ENCODE data around the gene C16orf78.

The C16orf78 gene

DNA sequence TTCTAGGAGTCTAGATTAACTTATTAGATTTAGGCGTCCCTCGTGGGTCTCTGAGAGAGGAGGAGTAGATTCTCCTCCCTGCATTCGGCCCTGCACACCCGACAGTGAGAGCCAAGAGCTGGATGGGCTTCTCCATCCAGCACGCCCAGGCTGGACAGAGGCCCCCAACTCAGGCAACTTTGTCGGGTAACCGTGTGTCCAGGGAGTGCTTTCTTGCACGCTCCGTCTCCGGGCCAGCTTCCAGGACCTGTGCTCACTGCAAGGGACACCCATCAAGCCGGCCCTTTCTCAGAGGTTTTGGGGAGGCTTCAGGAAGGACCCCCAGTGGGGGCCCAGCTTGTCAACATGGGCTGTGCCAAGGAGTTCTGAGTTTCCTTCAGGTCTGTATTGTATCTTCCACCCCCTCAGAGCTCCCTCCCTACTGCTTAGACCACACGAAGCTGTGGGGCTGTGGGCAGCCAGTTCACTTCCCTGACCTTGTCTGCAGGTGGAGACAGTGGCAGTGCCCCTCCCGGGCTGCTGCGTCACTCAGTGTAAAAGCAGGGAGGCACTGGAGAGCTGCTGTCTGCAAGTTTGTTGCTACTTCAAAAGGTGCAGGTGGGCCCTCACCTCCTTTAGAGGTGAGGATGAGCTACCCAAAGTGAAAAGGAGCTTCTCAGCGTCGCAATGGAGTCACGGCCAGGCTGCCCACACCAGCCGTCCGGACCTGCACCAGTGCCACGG is 24.0 kb upstream of the C16orf78 start:
- Histone ChIP-seq H3K4me1 (ENCODE audit: control insufficient read depth in 1 of 2, insufficient read depth in 1 of 2, low read depth in 1 of 2, low read length in 1 of 2) (no peaks in the 10 kb centered on the region), H3K9me3 (no peaks in the 10 kb centered on the region), H3K27ac (no peak overlapping the region), H3K4me3 (ENCODE audit: low read depth in 1 of 2, low read length in 1 of 2) (no peak overlapping the region), H3K27me3 (peaks cover 16% of the 10 kb centered on the region), H3K36me3 (no peaks in the 10 kb centered on the region)
- TF ChIP-seq, protein P1, sequence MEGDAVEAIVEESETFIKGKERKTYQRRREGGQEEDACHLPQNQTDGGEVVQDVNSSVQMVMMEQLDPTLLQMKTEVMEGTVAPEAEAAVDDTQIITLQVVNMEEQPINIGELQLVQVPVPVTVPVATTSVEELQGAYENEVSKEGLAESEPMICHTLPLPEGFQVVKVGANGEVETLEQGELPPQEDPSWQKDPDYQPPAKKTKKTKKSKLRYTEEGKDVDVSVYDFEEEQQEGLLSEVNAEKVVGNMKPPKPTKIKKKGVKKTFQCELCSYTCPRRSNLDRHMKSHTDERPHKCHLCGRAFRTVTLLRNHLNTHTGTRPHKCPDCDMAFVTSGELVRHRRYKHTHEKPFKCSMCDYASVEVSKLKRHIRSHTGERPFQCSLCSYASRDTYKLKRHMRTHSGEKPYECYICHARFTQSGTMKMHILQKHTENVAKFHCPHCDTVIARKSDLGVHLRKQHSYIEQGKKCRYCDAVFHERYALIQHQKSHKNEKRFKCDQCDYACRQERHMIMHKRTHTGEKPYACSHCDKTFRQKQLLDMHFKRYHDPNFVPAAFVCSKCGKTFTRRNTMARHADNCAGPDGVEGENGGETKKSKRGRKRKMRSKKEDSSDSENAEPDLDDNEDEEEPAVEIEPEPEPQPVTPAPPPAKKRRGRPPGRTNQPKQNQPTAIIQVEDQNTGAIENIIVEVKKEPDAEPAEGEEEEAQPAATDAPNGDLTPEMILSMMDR (IDR thresholded peaks at IDR 0.05) = no peak

GRCh38 chr16:49350265-49351095 is 23.1 kb upstream of the C16orf78 start:
- no peak overlapping the region for H3K4me3 ChIP-seq (ENCODE audit: low read depth in 1 of 2, low read length in 1 of 2)
- no peaks in the 10 kb centered on the region for H3K36me3 ChIP-seq
- no peaks in the 10 kb centered on the region for H3K9me3 ChIP-seq
- H3K27me3 ChIP-seq = peaks cover 16% of the 10 kb centered on the region
- no peaks in the 10 kb centered on the region for H3K4me1 ChIP-seq (ENCODE audit: control insufficient read depth in 1 of 2, insufficient read depth in 1 of 2, low read depth in 1 of 2, low read length in 1 of 2)
- TF ChIP-seq, protein P1 (IDR thresholded peaks at IDR 0.05) = peak; percentile 17
- H3K27ac ChIP-seq = no peak overlapping the region

GRCh38 chr16:49351096-49351487 is 22.5 kb upstream of the C16orf78 start:
- Histone ChIP-seq H3K4me3 (ENCODE audit: low read depth in 1 of 2, low read length in 1 of 2) (no peak overlapping the region), H3K27ac (no peak overlapping the region), H3K9me3 (no peaks in the 10 kb centered on the region), H3K27me3 (peaks cover 16% of the 10 kb centered on the region), H3K4me1 (ENCODE audit: control insufficient read depth in 1 of 2, insufficient read depth in 1 of 2, low read depth in 1 of 2, low read length in 1 of 2) (no peaks in the 10 kb centered on the region), H3K36me3 (no peaks in the 10 kb centered on the region)
- TF ChIP-seq, protein P1 (IDR thresholded peaks at IDR 0.05) = no peak

- Histone ChIP-seq H3K36me3 (no peaks in the 10 kb centered on the region), H3K27me3 (peaks cover 16% of the 10 kb centered on the region), H3K4me1 (ENCODE audit: control insufficient read depth in 1 of 2, insufficient read depth in 1 of 2, low read depth in 1 of 2, low read length in 1 of 2) (no peaks in the 10 kb centered on the region), H3K4me3 (ENCODE audit: low read depth in 1 of 2, low read length in 1 of 2) (no peak overlapping the region), H3K9me3 (no peaks in the 10 kb centered on the region), H3K27ac (no peak overlapping the region)
- TF ChIP-seq, protein P1 (IDR thresholded peaks at IDR 0.05) = no peak
Observed at GRCh38 chr16:49352892-49353291, 20.7 kb upstream of the C16orf78 start.

- no peaks in the 10 kb centered on the region for H3K9me3 ChIP-seq
- H3K4me1 ChIP-seq (ENCODE audit: control insufficient read depth in 1 of 2, insufficient read depth in 1 of 2, low read depth in 1 of 2, low read length in 1 of 2) = no peaks in the 10 kb centered on the region
- no peak overlapping the region for H3K4me3 ChIP-seq (ENCODE audit: low read depth in 1 of 2, low read length in 1 of 2)
- peaks cover 16% of the 10 kb centered on the region for H3K27me3 ChIP-seq
- H3K27ac ChIP-seq = no peak overlapping the region
- no peaks in the 10 kb centered on the region for H3K36me3 ChIP-seq
- TF ChIP-seq, protein P1 (IDR thresholded peaks at IDR 0.05) = no peak
Observed at GRCh38 chr16:49353680-49354079, 19.9 kb upstream of the C16orf78 start.

All from neutrophil (primary cell).